NK-92 treated with Interleukin-12 subunit alpha and Interleukin-12 subunit beta, amount 100 ng/mL, for 24 hours (cell line): ENCODE data around the gene OR8D4.
"Not testable (repeated sequence)": the region's sequence is repeated elsewhere in the genome, so short reads cannot be mapped to it uniquely, and the experiment has no call there.

ENCODE experiments used
- DNase-seq: peaks from one replicate; lab custom pipeline; 2025; lab: John Stamatoyannopoulos, UW

Gene OR8D4

GRCh38 chr11:123901867-123902266 lies at the start of gene OR8D4:
Gene OR8D4, plus strand, starts transcription at chr11:123902167. Its CDS starts 4,265 bp downstream, at chr11:123906432.
- DNase-seq, result no peak

GRCh38 chr11:123852321-123852720 lies 49.6 kb upstream of the OR8D4 start:
- DNase-seq, result no peak

- no peak for DNase-seq
Observed at GRCh38 chr11:123853038-123853437, 48.9 kb upstream of the OR8D4 start.

DNA sequence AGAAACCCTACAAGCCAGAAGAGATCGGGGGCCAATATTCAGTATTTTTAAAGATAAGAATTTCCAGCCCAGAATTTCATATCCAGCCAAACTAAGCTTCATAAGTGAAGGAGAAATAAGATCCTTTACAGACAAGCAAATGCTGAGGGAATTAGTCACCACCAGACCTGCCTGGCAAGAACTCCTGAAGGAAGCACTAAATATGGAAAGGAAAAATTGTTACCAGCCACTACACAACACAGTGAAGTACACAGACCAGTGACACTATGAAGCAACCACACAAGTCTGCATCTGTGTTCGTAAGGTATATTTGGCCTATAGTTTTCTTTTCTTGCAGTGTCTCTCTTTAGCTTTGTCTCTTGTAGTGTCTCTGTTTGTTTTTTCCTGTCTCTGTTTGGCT lies 45.5 kb upstream of the OR8D4 start:
- DNase-seq, result no peak

GRCh38 chr11:123859731-123860130 lies 42.2 kb upstream of the OR8D4 start:
- DNase-seq, result no peak

DNA sequence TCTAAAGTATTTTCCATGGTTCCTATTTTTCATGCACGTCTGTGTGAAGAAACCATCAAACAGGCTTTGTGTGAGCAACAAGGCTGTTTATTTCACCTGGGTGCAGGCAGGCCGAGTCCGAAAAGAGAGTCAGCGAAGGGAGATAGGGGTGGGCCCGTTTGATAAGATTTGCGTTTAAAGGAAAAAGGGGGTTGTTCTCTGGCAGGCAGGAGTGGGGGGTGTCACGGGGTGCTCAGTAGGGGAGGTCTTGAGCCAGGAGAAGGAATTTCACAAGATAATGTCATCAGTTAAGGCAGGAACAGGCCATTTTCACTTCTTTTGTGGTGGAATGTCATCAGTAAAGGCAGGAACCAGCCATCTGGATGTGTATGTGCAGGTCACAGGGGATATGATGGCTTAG lies 36.7 kb upstream of the OR8D4 start:
- DNase-seq, result not testable (repeated sequence)

DNA sequence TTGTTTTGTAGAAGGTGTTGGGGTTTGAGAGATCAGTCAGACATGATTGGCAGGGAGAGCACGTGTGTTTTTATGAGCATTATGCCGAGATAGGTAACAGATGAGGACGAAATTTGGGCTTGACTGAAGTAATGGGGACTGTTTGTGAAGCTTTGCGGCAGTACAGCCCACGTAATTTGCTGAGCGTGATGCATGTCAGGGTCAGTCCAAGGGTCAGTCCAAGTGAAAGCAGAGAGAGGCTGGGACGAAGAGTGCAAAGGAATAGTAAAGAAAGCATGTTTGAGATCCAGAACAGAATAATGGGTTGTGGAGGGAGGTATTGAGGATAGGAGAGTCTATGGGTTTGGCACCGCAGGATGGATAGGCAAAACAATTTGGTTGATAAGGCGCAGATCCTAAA lies 34.2 kb upstream of the OR8D4 start:
- not testable (repeated sequence) for DNase-seq

GRCh38 chr11:123880912-123881311 lies 21.1 kb upstream of the OR8D4 start:
- DNase-seq, result no peak

- DNase-seq, result no peak
Observed at GRCh38 chr11:123885570-123885969, 16.4 kb upstream of the OR8D4 start, which contains the start of gene TMEM225. Gene TMEM225, minus strand, starts transcription at chr11:123885670. Its CDS starts 245 bp downstream, at chr11:123885425.

- DNase-seq, result no peak
Observed at GRCh38 chr11:123892031-123892430, 9.9 kb upstream of the OR8D4 start.

- DNase-seq, result no peak
Observed at GRCh38 chr11:123899792-123900191, 2.2 kb upstream of the OR8D4 start.

DNA sequence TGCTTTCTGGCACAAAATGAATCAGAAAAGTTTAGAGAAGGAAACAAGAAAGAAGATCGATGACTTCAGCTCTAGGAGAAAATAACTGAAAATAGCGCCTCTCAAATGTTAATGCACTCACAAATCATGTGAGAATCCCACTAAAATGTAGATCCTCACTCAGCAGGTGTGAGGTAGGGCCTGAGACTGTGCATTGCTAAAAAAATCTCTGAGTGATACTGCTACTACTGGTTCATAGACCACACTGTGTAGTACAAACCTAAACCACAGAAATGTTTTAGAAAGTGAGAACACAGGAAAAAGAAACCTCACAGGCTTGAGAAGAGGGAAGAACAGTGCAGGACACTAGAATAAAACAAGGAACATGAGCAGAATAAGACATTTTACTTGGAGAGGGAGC lies 2.0 kb downstream of the OR8D4 start:
- no peak for DNase-seq

- DNase-seq, result no peak
Observed at GRCh38 chr11:123904932-123905331, 3.0 kb downstream of the OR8D4 start.

- DNase-seq, result no peak
Observed at GRCh38 chr11:123905826-123906225, 3.9 kb downstream of the OR8D4 start.

DNA sequence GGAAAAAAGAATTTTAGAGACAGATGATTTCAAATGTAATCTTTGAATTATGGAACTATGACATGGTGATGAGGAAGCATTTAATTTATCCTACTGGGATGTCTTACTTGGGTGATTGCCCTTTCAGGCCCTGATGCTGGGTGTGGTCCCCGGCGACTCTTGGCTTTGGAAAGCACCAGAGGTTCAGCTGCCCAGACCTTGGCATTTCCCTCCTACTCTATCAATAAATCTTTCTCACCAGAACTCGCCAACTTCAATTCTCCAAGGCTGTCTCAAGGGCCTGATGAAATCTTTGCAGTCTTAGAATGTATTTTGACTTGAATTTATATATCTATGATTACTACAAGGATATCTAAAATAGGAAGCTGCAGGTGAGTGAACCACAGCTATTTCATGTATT lies 19.0 kb downstream of the OR8D4 start:
- DNase-seq, result no peak

- no peak for DNase-seq
Observed at GRCh38 chr11:123924027-123924426, 22.1 kb downstream of the OR8D4 start.

DNA sequence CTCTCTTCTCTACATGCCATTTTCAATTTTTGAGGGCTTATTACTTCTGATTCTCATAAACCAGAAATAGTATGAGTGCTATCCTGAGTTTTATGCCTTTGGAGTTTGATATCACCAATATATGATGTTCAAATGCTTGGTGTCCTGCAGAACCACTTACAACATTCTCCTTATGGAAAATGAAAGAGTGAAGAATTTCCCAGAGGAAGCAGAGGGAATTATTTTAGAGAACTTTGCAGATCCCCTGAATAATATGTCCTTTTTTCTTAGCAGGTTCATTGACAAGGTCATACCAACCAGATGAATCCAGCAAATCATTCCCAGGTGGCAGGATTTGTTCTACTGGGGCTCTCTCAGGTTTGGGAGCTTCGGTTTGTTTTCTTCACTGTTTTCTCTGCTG lies 37.4 kb downstream of the OR8D4 start, which contains the start of gene OR4D5:
Gene OR4D5 (plus strand): TSS at position 301 of the 400 bp plus-strand sequence. CDS start 0 bp downstream, at position 301.
- DNase-seq, result no peak

DNA sequence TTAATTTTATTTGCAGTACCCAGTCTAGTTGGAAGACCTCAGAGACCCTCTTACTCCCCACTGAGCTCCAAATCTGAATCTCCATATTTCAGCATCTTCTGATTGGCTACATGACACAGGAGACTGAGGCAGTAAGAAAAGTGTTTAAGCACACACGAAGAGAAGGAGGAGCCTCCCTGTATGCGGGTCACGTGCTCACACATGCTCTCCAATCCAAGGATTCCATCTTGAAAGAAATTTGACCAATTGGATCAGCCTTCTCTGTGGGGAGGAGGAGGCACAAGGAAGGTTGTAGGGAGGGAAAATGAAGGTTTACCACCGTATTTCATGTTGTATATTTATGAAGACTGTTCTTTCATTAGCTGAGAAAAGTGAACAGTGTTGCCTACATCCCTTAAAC lies 40.4 kb downstream of the OR8D4 start:
- no peak for DNase-seq

DNA sequence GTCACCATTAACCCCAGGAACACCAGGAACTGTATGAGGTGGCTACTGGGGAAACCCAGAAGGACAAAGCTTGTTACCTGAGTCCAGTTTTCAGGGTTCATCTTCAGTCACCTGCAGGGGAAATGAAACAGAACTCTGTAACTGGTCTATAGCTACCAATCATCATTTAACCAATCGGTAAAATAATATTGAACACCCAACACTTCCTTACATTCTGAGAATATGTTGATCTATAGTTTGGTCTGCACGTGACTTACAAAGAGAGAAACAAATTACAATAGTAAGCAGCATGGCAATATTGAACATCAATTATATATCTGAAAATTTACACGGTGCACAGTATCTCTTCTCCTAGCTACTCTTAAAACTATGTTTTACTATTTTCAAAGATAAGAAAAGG lies 41.8 kb downstream of the OR8D4 start, which contains the start of gene OR6T1:
Gene OR6T1 (minus strand): TSS at position 101 of the 400 bp plus-strand sequence. CDS start 0 bp downstream, at position 101.
- DNase-seq, result no peak

- no peak for DNase-seq
Observed at GRCh38 chr11:123945132-123945531, 43.2 kb downstream of the OR8D4 start.

GRCh38 chr11:123956752-123957151 lies 54.8 kb downstream of the OR8D4 start:
- no peak for DNase-seq
